PC-3 (cell line): ENCODE measurements around the gene PTPRD. TPM values are rescaled to one million over a fixed set of nuclear protein-coding genes. Genes with fewer than 3 reads are reported as not detected.

Source experiments
- ATAC-seq: fragments of 200-7000 bp; cut with Tn5 transposase; 2 replicates; pipeline ENCODE4 v1.9.1; 2020; ENCODE audit warnings: mild to moderate bottlenecking, moderate library complexity
- BruUV-seq: library from RNA; stranded (reverse); fragments of 400-500 nt; replicated peaks from 2 replicates; lab custom pipeline; 2021; lab: Mats Ljungman, UMichigan
- CTCF ChIA-PET: fragments of 300-600 bp; sonication (Branson Sonifier 250); formaldehyde crosslinking; loops from one replicate; lab custom pipeline; 2022; ENCODE audit warnings: antibody characterized with exemption; lab: Charles Lee
- POLR2A ChIA-PET: fragments of 300-600 bp; sonication (Branson Sonifier 250); formaldehyde crosslinking; loops from one replicate; lab custom pipeline; 2022; ENCODE audit warnings: antibody characterized with exemption; ENCODE audit not compliant: unreplicated experiment; lab: Charles Lee
- DNase-seq: peaks from one replicate; pipeline ENCODE4 v3.0.0-alpha.2; 2015
- H2AFZ ChIP-seq: fragments of 300-600 bp; sonication (generic); 2 replicates; pipeline ENCODE4 v1.6.0; 2016; ENCODE audit warnings: antibody characterized with exemption, low read length
- H3F3A ChIP-seq: fragments of 300-600 bp; sonication (generic); one replicate; pipeline ENCODE4 v1.6.0; 2017; ENCODE audit warnings: antibody characterized with exemption, low read length, control low read depth, mild to moderate bottlenecking; ENCODE audit not compliant: unreplicated experiment
- H3K27ac ChIP-seq: fragments of 300-600 bp; sonication (generic); 2 replicates; pipeline ENCODE4 v1.5.1; 2016; ENCODE audit warnings: mild to moderate bottlenecking, low read length
- H3K27me3 ChIP-seq: fragments of 300-600 bp; sonication (generic); 2 replicates; pipeline ENCODE4 v1.6.1; 2016; ENCODE audit warnings: low read length, mixed read lengths
- H3K36me3 ChIP-seq: fragments of 300-600 bp; sonication (generic); 2 replicates; pipeline ENCODE4 v1.6.1; 2016; ENCODE audit warnings: low read depth, mixed run types, low read length, mixed read lengths
- H3K4me1 ChIP-seq: fragments of 300-600 bp; sonication (generic); 2 replicates; pipeline ENCODE4 v1.5.1; 2016; ENCODE audit warnings: low read length; ENCODE audit not compliant: insufficient read depth
- H3K4me2 ChIP-seq: fragments of 300-600 bp; sonication (generic); 2 replicates; pipeline ENCODE4 v1.6.0; 2016; ENCODE audit warnings: low read length
- H3K4me3 ChIP-seq: fragments of 300-600 bp; sonication (generic); 2 replicates; pipeline ENCODE4 v1.5.1; 2016; ENCODE audit warnings: mild to moderate bottlenecking, low read length, mixed read lengths
- H3K79me2 ChIP-seq: fragments of 300-600 bp; sonication (generic); 2 replicates; pipeline ENCODE4 v1.6.1; 2017; ENCODE audit warnings: low read length, mixed read lengths
- H3K9ac ChIP-seq: fragments of 300-600 bp; sonication (generic); 2 replicates; pipeline ENCODE4 v1.6.0; 2016; ENCODE audit warnings: mild to moderate bottlenecking, low read length
- H3K9me2 ChIP-seq: fragments of 300-600 bp; sonication (generic); replicated peaks from 2 replicates; pipeline ENCODE4 v1.6.1; 2016; ENCODE audit warnings: mixed run types, low read length, mixed read lengths
- H3K9me3 ChIP-seq: fragments of 300-600 bp; sonication (generic); 2 replicates; pipeline ENCODE4 v1.6.1; 2016; ENCODE audit warnings: low read length, mixed read lengths
- H4K20me1 ChIP-seq: fragments of 300-600 bp; sonication (generic); 2 replicates; pipeline ENCODE4 v1.6.1; 2016; ENCODE audit warnings: low read length, mixed read lengths
- CTCF ChIP-seq: fragments of 300-600 bp; sonication (generic); conservative IDR thresholded peaks from 2 replicates; pipeline ENCODE4 v1.5.1; 2017; ENCODE audit warnings: antibody characterized with exemption, low read depth, mild to moderate bottlenecking, low read length
- EZH2 ChIP-seq: fragments of 300-600 bp; sonication (generic); IDR thresholded peaks from one replicate; pipeline ENCODE4 v1.6.1; 2017; ENCODE audit warnings: antibody characterized with exemption, mild to moderate bottlenecking, low read length; ENCODE audit not compliant: unreplicated experiment
- EZH2phosphoT487 ChIP-seq: fragments of 300-600 bp; sonication (generic); IDR thresholded peaks from 2 replicates; pipeline ENCODE4 v1.6.1; 2018; ENCODE audit warnings: mild to moderate bottlenecking, antibody characterized with exemption, low read length, borderline replicate concordance
- intact Hi-C: fragments of 100-400 bp; cut with micrococcal nuclease; formaldehyde crosslinking; loops from 2 replicates; pipeline ENCODE4 v1.9.0; 2023
- total RNA-seq: library from RNA; depleted of rRNA; stranded (reverse); fragments of >200 nt; gene quantifications from 2 replicates; pipeline ENCODE4 v1.2.3, GENCODE V29; 2014

PTPRD gene
- total RNA-seq, 1 experiment from 2014 or later: not detected

- 0 out of 2 replicates have a peak, but pooled peaks cover 3% of the 10 kb centered on the region for H3K9me3 ChIP-seq
- no TSS peak for BruUV-seq
- H3K27me3 ChIP-seq: no peaks in the 10 kb centered on the region
- no peak for DNase-seq
- no peak overlapping the region for H2AFZ ChIP-seq
- no peak overlapping the region for H3K27ac ChIP-seq
- intact Hi-C loops: no loop called here
- CTCF ChIA-PET: no interaction called here
- H3K4me2 ChIP-seq: no peak overlapping the region
- no peak overlapping the region for H3K4me3 ChIP-seq
- no peaks in the 10 kb centered on the region for H3K4me1 ChIP-seq
- no peak for TF ChIP-seq EZH2phosphoT487
- TF ChIP-seq EZH2: no peak
- no peak for TF ChIP-seq CTCF
- no peak overlapping the region for H3K9ac ChIP-seq
- no peaks in the 10 kb centered on the region for H3K79me2 ChIP-seq
- H3K36me3 ChIP-seq: no peaks in the 10 kb centered on the region
- no peak for ATAC-seq
- H4K20me1 ChIP-seq: no peaks in the 10 kb centered on the region
- H3K9me2 ChIP-seq: no peaks in the 10 kb centered on the region
- H3F3A ChIP-seq: no peaks in the 10 kb centered on the region
- POLR2A ChIA-PET: no interaction called here
Observed at GRCh38 chr9:9778293-9778692, 834.5 kb downstream of the PTPRD start.

- H3K36me3 ChIP-seq: no peaks in the 10 kb centered on the region
- no peak for ATAC-seq
- no peaks in the 10 kb centered on the region for H3K79me2 ChIP-seq
- no peaks in the 10 kb centered on the region for H3K27me3 ChIP-seq
- H3K9ac ChIP-seq: no peak overlapping the region
- H3K27ac ChIP-seq: no peak overlapping the region
- no peak overlapping the region for H3K4me3 ChIP-seq
- no peak for DNase-seq
- H3F3A ChIP-seq: no peaks in the 10 kb centered on the region
- TF ChIP-seq EZH2phosphoT487: no peak
- no peak for TF ChIP-seq CTCF
- no peak for TF ChIP-seq EZH2
- BruUV-seq: no TSS peak
- no peaks in the 10 kb centered on the region for H4K20me1 ChIP-seq
- CTCF ChIA-PET: no interaction called here
- 0 out of 2 replicates have a peak, but pooled peaks cover 3% of the 10 kb centered on the region for H3K9me3 ChIP-seq
- H3K9me2 ChIP-seq: no peaks in the 10 kb centered on the region
- intact Hi-C loops: no loop called here
- no peak overlapping the region for H3K4me2 ChIP-seq
- no peaks in the 10 kb centered on the region for H3K4me1 ChIP-seq
- no peak overlapping the region for H2AFZ ChIP-seq
- POLR2A ChIA-PET: no interaction called here
Observed at GRCh38 chr9:9774471-9774870, 838.3 kb downstream of the PTPRD start.

DNA sequence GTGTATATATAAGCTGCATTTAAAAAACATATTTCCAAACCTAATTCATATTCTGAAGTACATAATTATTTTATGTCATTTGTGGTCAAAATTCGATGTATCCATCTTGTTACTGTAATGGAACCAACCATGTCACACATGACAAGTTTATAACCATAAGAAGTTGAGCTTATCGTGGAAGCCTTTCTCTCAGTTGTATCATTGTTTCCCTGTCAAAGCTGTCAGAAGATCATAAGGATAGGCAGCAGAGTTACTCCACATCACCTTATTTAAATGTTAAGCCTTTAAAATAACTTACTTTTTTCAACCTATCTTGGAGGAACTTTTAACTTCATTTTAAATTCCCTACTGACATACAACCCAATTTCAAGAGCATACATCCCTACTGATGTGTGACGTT, 841.5 kb downstream of the PTPRD start:
- no peak for ATAC-seq
- H3K9me3 ChIP-seq: 0 out of 2 replicates have a peak, but pooled peaks cover under 1% of the 10 kb centered on the region
- H3K36me3 ChIP-seq: no peaks in the 10 kb centered on the region
- H3K4me1 ChIP-seq: no peaks in the 10 kb centered on the region
- BruUV-seq: no TSS peak
- H3K9me2 ChIP-seq: no peaks in the 10 kb centered on the region
- ChIA-PET CTCF (no interaction called here), POLR2A (interaction anchor here (0.7 kb wide), 1 partner anchor 203 kb away, joined by 3 read pairs; no protein-coding TSS in a partner anchor)
- TF ChIP-seq CTCF: no peak
- no peak for TF ChIP-seq EZH2
- TF ChIP-seq EZH2phosphoT487: no peak
- intact Hi-C loops: no loop called here
- H3F3A ChIP-seq: no peaks in the 10 kb centered on the region
- no peak overlapping the region for H3K4me2 ChIP-seq
- no peaks in the 10 kb centered on the region for H4K20me1 ChIP-seq
- H3K9ac ChIP-seq: no peak overlapping the region
- no peak for DNase-seq
- H3K27ac ChIP-seq: no peak overlapping the region
- no peaks in the 10 kb centered on the region for H3K27me3 ChIP-seq
- H3K4me3 ChIP-seq: no peak overlapping the region
- no peaks in the 10 kb centered on the region for H3K79me2 ChIP-seq
- H2AFZ ChIP-seq: no peak overlapping the region
